HEK293 (cell line): Measurements from ENCODE around the gene PXDC1.
A peak's percentile ranks its signal among the peaks of the same experiment; 100 is the strongest.

Experiments
- CTCF ChIA-PET: fragments of 350-600 bp; formaldehyde crosslinking; extraction: SDS; loops from one replicate; lab custom pipeline; 2021; ENCODE audit warnings: antibody characterized with exemption; lab: Yijun Ruan, JAX
- POLR2A ChIA-PET: fragments of 300-600 bp; formaldehyde crosslinking; extraction: SDS; loops from one replicate; lab custom pipeline; 2020; ENCODE audit warnings: antibody characterized with exemption, inconsistent platforms; lab: Yijun Ruan, JAX
- H3K27ac ChIP-seq: fragments of 200-500 bp; sonication (Bioruptor generic); 2 replicates; pipeline ENCODE4 v1.5.1; 2014; ENCODE audit warnings: low read depth, low read length, control low read depth, inconsistent platforms; ENCODE audit errors: extremely low read depth
- H3K36me3 ChIP-seq, 2 experiments: fragments of 200-500 bp in 1 of 2; sonication (Bioruptor generic) in 1 of 2; 1 replicate in 1 of 2; 2 replicates in 1 of 2; pipeline ENCODE4 v1.5.1; 2014 to 2017; ENCODE audit warnings: inconsistent platforms in 2 of 2, low read length in 2 of 2; ENCODE audit not compliant: control insufficient read depth in 2 of 2, insufficient read depth in 1 of 2
- H3K4me1 ChIP-seq: fragments of 200-500 bp; sonication (Bioruptor generic); 2 replicates; pipeline ENCODE4 v1.5.1; 2014; ENCODE audit warnings: mild to moderate bottlenecking, low read length, inconsistent platforms; ENCODE audit not compliant: control insufficient read depth, insufficient read depth
- H3K4me3 ChIP-seq: 2 replicates; pipeline ENCODE4 v1.5.1; 2011; ENCODE audit warnings: low read depth, mild to moderate bottlenecking, control low read depth, low read length, moderate library complexity
- H3K9me3 ChIP-seq: fragments of 200-500 bp; sonication (Bioruptor generic); 2 replicates; pipeline ENCODE4 v1.5.1; 2014; ENCODE audit warnings: low read depth, low read length, inconsistent platforms; ENCODE audit not compliant: control insufficient read depth, insufficient read depth
- EGR2 ChIP-seq: fragments of 450-650 bp; formaldehyde crosslinking; IDR thresholded peaks from 2 replicates; pipeline ENCODE4 v1.5.1; 2016; ENCODE audit warnings: low read depth, missing biosample characterization, missing genetic modification characterization
- GFI1B ChIP-seq: fragments of 450-650 bp; formaldehyde crosslinking; IDR thresholded peaks from 2 replicates; pipeline ENCODE4 v1.5.1; 2016; ENCODE audit warnings: missing biosample characterization, missing genetic modification characterization
- HOXC10 ChIP-seq: sonication (generic); formaldehyde crosslinking; IDR thresholded peaks from 2 replicates; pipeline ENCODE4 v1.8.1; 2023; ENCODE audit warnings: mild to moderate bottlenecking, missing genetic modification reagents
- PRDM10 ChIP-seq: fragments of 450-650 bp; formaldehyde crosslinking; IDR thresholded peaks from 2 replicates; pipeline ENCODE4 v1.5.1; 2016; ENCODE audit warnings: missing biosample characterization, missing genetic modification characterization
- RBAK ChIP-seq: fragments of 450-650 bp; formaldehyde crosslinking; IDR thresholded peaks from 2 replicates; pipeline ENCODE4 v1.5.1; 2016; ENCODE audit warnings: missing biosample characterization, missing genetic modification characterization
- REPIN1 ChIP-seq: fragments of 450-650 bp; formaldehyde crosslinking; IDR thresholded peaks from 2 replicates; pipeline ENCODE4 v1.5.1; 2017; ENCODE audit warnings: missing biosample characterization, missing genetic modification characterization, low read depth
- SCRT1 ChIP-seq: fragments of 450-650 bp; formaldehyde crosslinking; IDR thresholded peaks from 2 replicates; pipeline ENCODE4 v1.5.1; 2016; ENCODE audit warnings: missing biosample characterization, missing genetic modification characterization, borderline replicate concordance
- ZFP69B ChIP-seq: fragments of 450-650 bp; formaldehyde crosslinking; IDR thresholded peaks from 2 replicates; pipeline ENCODE4 v1.5.1; 2016; ENCODE audit warnings: missing biosample characterization, missing genetic modification characterization
- ZNF132 ChIP-seq: fragments of 450-650 bp; formaldehyde crosslinking; IDR thresholded peaks from 2 replicates; pipeline ENCODE4 v1.5.1; 2017; ENCODE audit warnings: missing biosample characterization, missing genetic modification characterization, borderline replicate concordance
- ZNF174 ChIP-seq: fragments of 450-650 bp; formaldehyde crosslinking; IDR thresholded peaks from 2 replicates; pipeline ENCODE4 v1.5.0; 2017; ENCODE audit warnings: missing biosample characterization, mild to moderate bottlenecking, missing genetic modification characterization
- ZNF175 ChIP-seq: fragments of 450-650 bp; formaldehyde crosslinking; IDR thresholded peaks from 2 replicates; pipeline ENCODE4 v1.5.1; 2016; ENCODE audit warnings: missing biosample characterization, missing genetic modification characterization
- ZNF223 ChIP-seq: fragments of 450-650 bp; formaldehyde crosslinking; IDR thresholded peaks from 2 replicates; pipeline ENCODE4 v1.5.1; 2016; ENCODE audit warnings: missing biosample characterization, missing genetic modification characterization
- ZNF24 ChIP-seq: fragments of 450-650 bp; formaldehyde crosslinking; IDR thresholded peaks from 2 replicates; pipeline ENCODE4 v1.5.1; 2016; ENCODE audit warnings: missing biosample characterization, missing genetic modification characterization
- ZNF341 ChIP-seq: fragments of 450-650 bp; formaldehyde crosslinking; IDR thresholded peaks from 2 replicates; pipeline ENCODE4; 2016; ENCODE audit warnings: low read depth, missing biosample characterization, missing genetic modification characterization
- ZNF391 ChIP-seq: fragments of 450-650 bp; formaldehyde crosslinking; IDR thresholded peaks from 2 replicates; pipeline ENCODE4 v1.5.1; 2016; ENCODE audit warnings: low read depth, missing biosample characterization, missing genetic modification characterization, borderline replicate concordance
- ZNF416 ChIP-seq: fragments of 450-650 bp; formaldehyde crosslinking; IDR thresholded peaks from 2 replicates; pipeline ENCODE4 v1.5.1; 2016; ENCODE audit warnings: missing biosample characterization, missing genetic modification characterization
- ZNF423 ChIP-seq: fragments of 450-650 bp; formaldehyde crosslinking; IDR thresholded peaks from 2 replicates; pipeline ENCODE4 v1.5.1; 2016; ENCODE audit warnings: missing biosample characterization, missing genetic modification characterization
- ZNF513 ChIP-seq: fragments of 450-650 bp; IDR thresholded peaks from 2 replicates; pipeline ENCODE4 v1.5.1; 2018; ENCODE audit warnings: missing biosample characterization, missing genetic modification characterization
- ZNF529 ChIP-seq: fragments of 450-650 bp; formaldehyde crosslinking; IDR thresholded peaks from 2 replicates; pipeline ENCODE4 v1.5.1; 2017; ENCODE audit warnings: missing genetic modification characterization, missing biosample characterization; ENCODE audit not compliant: insufficient replicate concordance
- ZNF561 ChIP-seq: fragments of 450-650 bp; IDR thresholded peaks from 2 replicates; pipeline ENCODE4 v1.5.1; 2018; ENCODE audit warnings: missing biosample characterization, missing genetic modification characterization, borderline replicate concordance
- ZNF621 ChIP-seq: fragments of 450-650 bp; formaldehyde crosslinking; IDR thresholded peaks from 2 replicates; pipeline ENCODE4 v1.5.1; 2017; ENCODE audit warnings: missing biosample characterization, missing genetic modification characterization
- ZNF624 ChIP-seq: fragments of 450-650 bp; formaldehyde crosslinking; IDR thresholded peaks from 2 replicates; pipeline ENCODE4 v1.5.1; 2017; ENCODE audit warnings: missing biosample characterization, missing genetic modification characterization
- ZNF629 ChIP-seq: fragments of 450-650 bp; formaldehyde crosslinking; IDR thresholded peaks from 2 replicates; pipeline ENCODE4 v1.5.1; 2017; ENCODE audit warnings: missing biosample characterization, missing genetic modification characterization
- ZNF670 ChIP-seq: fragments of 450-650 bp; formaldehyde crosslinking; IDR thresholded peaks from 2 replicates; pipeline ENCODE4 v1.5.1; 2016; ENCODE audit warnings: missing biosample characterization, missing genetic modification characterization, low read depth
- ZNF704 ChIP-seq: fragments of 450-650 bp; formaldehyde crosslinking; IDR thresholded peaks from 2 replicates; pipeline ENCODE4 v1.5.1; 2016; ENCODE audit warnings: missing biosample characterization, missing genetic modification characterization
- ZNF785 ChIP-seq: fragments of 450-650 bp; formaldehyde crosslinking; IDR thresholded peaks from 2 replicates; pipeline ENCODE4 v1.5.1; 2016; ENCODE audit warnings: missing biosample characterization, missing genetic modification characterization
- ZNF792 ChIP-seq: fragments of 450-650 bp; formaldehyde crosslinking; IDR thresholded peaks from 2 replicates; pipeline ENCODE4 v1.5.1; 2016; ENCODE audit warnings: missing biosample characterization, missing genetic modification characterization
- ZNF837 ChIP-seq: fragments of 450-650 bp; formaldehyde crosslinking; IDR thresholded peaks from 2 replicates; pipeline ENCODE4 v1.5.1; 2016; ENCODE audit warnings: missing biosample characterization, missing genetic modification characterization
- ZNF843 ChIP-seq: fragments of 450-650 bp; formaldehyde crosslinking; IDR thresholded peaks from 2 replicates; pipeline ENCODE4 v1.5.1; 2016; ENCODE audit warnings: missing biosample characterization, missing genetic modification characterization
- ZSCAN16 ChIP-seq: fragments of 450-650 bp; formaldehyde crosslinking; IDR thresholded peaks from 2 replicates; pipeline ENCODE4 v1.5.1; 2016; ENCODE audit warnings: missing biosample characterization, missing genetic modification characterization
- ZSCAN30 ChIP-seq: fragments of 450-650 bp; IDR thresholded peaks from 2 replicates; pipeline ENCODE4 v1.5.1; 2018; ENCODE audit warnings: missing biosample characterization, mild to moderate bottlenecking, missing genetic modification characterization, moderate library complexity

PXDC1 gene

DNA sequence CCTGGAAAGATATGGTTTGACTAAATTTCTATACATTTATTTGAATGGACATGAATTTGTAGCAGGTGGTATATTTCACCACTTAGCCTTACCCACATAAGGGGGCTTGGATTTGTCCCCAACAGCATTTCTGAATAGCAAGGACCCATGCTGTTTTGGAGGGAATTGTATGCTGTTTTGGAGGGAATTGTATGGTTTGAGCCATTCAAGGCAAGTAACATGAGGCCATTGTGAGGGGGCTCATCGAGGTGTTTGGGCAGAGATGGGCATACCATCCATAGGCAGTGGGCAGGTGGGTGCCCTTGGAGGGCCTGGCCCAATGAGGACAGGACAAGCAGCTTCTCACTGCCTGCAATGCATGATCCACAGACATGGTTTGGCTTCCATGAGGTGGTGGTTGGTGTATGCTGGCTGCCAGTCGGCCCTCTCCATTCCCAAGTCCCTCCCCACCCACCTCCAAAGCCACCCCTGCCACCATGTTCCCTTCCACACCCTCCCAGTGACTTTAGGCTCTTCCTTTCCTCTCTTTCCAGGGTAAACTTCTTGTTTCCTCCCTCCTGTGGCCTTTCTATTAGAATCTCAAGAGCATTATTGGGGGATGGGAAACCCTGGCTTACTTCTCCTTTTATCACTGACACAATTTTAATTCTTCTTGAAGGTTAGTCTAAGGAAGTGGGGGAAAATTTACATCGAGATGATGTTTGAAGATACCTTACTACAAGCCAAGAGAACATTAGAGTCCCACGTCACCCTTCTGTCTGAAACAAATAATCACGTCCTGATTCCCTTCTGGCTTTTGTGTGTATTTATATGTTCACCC, 13.2 kb upstream of the PXDC1 start:
- ChIA-PET POLR2A (no interaction called here), CTCF (interaction anchor here (0.6 kb wide), 1 partner anchor 214 kb away, joined by 5 read pairs; no protein-coding TSS in a partner anchor)
- Histone ChIP-seq H3K9me3 (no peaks in the 10 kb centered on the region), H3K27ac (no peak overlapping the region), H3K4me1 (no peaks in the 10 kb centered on the region), H3K4me3 (no peak overlapping the region), H3K36me3 (no peaks in the 10 kb centered on the region)
- TF ChIP-seq ZSCAN30 (tag by site-specific recombination) (no peak), PRDM10 (tag by site-specific recombination) (peak; percentile 36; the same call in 1 of the 2 replicates)

GRCh38 chr6:3762852-3763251, 11.3 kb upstream of the PXDC1 start:
- ChIA-PET CTCF (no interaction called here), POLR2A (no interaction called here)
- no peaks in the 10 kb centered on the region for H3K9me3 ChIP-seq

GRCh38 chr6:3762359-3762758, 10.8 kb upstream of the PXDC1 start:
- no peaks in the 10 kb centered on the region for H3K36me3 ChIP-seq
- POLR2A ChIA-PET = no interaction called here
- H3K27ac ChIP-seq = no peak overlapping the region
- CTCF ChIA-PET = interaction anchor here (0.6 kb wide), 1 partner anchor 171 kb away, joined by 4 read pairs; no protein-coding TSS in a partner anchor
- no peaks in the 10 kb centered on the region for H3K4me1 ChIP-seq
- no peak overlapping the region for H3K4me3 ChIP-seq
- H3K9me3 ChIP-seq = no peaks in the 10 kb centered on the region
- TF ChIP-seq ZNF391 (tag by site-specific recombination) = no peak
- no peak for TF ChIP-seq ZNF785
- TF ChIP-seq ZNF670 = no peak
- TF ChIP-seq ZNF423 (tag by site-specific recombination) = no peak
- no peak for TF ChIP-seq ZFP69B
- TF ChIP-seq ZNF513 (tag by site-specific recombination) = no peak
- no peak for TF ChIP-seq ZNF624 (tag by site-specific recombination)
- TF ChIP-seq SCRT1 (tag by site-specific recombination) = no peak
- no peak for TF ChIP-seq ZNF529
- no peak for TF ChIP-seq ZSCAN16 (tag by site-specific recombination)
- TF ChIP-seq ZNF561 (tag by site-specific recombination) = no peak
- TF ChIP-seq ZNF704 (tag by site-specific recombination) = no peak
- no peak for TF ChIP-seq ZNF341 (tag by site-specific recombination)
- TF ChIP-seq ZNF174 (tag by site-specific recombination) = no peak
- TF ChIP-seq ZNF24 (tag by site-specific recombination) = no peak

More at GRCh38 chr6:3762852-3763251, 11.3 kb upstream of the PXDC1 start:
- no peak for TF ChIP-seq ZNF223 (tag by site-specific recombination)
- TF ChIP-seq RBAK (tag by site-specific recombination) = no peak
- no peak for TF ChIP-seq EGR2 (tag by site-specific recombination)
- TF ChIP-seq ZNF416 (tag by site-specific recombination) = no peak
- no peak for TF ChIP-seq REPIN1 (tag by site-specific recombination)
- no peak for TF ChIP-seq ZNF843 (tag by site-specific recombination)
- TF ChIP-seq ZNF629 (tag by site-specific recombination) = no peak
- TF ChIP-seq HOXC10 (CRISPR knock-in tag) = no peak
- TF ChIP-seq ZNF621 (tag by site-specific recombination) = no peak
- no peak for TF ChIP-seq ZNF391 (tag by site-specific recombination)
- no peak for TF ChIP-seq ZSCAN16 (tag by site-specific recombination)
- no peak for TF ChIP-seq ZNF837 (tag by site-specific recombination)
- no peak for TF ChIP-seq GFI1B (tag by site-specific recombination)
- TF ChIP-seq ZNF175 (tag by site-specific recombination) = no peak
- no peak for TF ChIP-seq ZNF132 (tag by site-specific recombination)
- TF ChIP-seq ZNF792 (tag by site-specific recombination) = no peak
- Histone ChIP-seq H3K27ac (no peak overlapping the region), H3K4me3 (no peak overlapping the region), H3K4me1 (no peaks in the 10 kb centered on the region), H3K36me3 (no peaks in the 10 kb centered on the region)
